Fibroblast of lung (primary cell): ENCODE data around the gene INTS7. TPM values are rescaled to one million over a fixed set of nuclear protein-coding genes. Genes with fewer than 3 reads are reported as not detected.

Experiments
- DNase-seq, 2 donors: peaks; one replicate each; pipeline versions ENCODE4 v3.0.0 to v3.0.0-alpha.2; 2010; ENCODE audit warnings: low read depth in 2 of 2
- H2AFZ ChIP-seq: 2 replicates; pipeline ENCODE4 v1.5.1; 2012; ENCODE audit warnings: low read length, control low read depth, inconsistent platforms
- H3K27ac ChIP-seq: 2 replicates; pipeline ENCODE4 v1.5.1; 2011; ENCODE audit warnings: low read length, control low read depth; ENCODE audit not compliant: insufficient read depth
- H3K27me3 ChIP-seq: 2 replicates; pipeline ENCODE4 v1.5.1; 2011; ENCODE audit warnings: mild to moderate bottlenecking, low read length; ENCODE audit not compliant: control insufficient read depth, insufficient read depth
- H3K36me3 ChIP-seq: 2 replicates; pipeline ENCODE4 v1.5.1; 2011; ENCODE audit warnings: low read length; ENCODE audit not compliant: control insufficient read depth, insufficient read depth
- H3K4me1 ChIP-seq: 2 replicates; pipeline ENCODE4 v1.5.1; 2011; ENCODE audit warnings: low read length; ENCODE audit not compliant: control insufficient read depth, insufficient read depth; ENCODE audit errors: extremely low read depth
- H3K4me2 ChIP-seq: 2 replicates; pipeline ENCODE4 v1.5.1; 2011; ENCODE audit warnings: low read length, control low read depth; ENCODE audit not compliant: insufficient read depth; ENCODE audit errors: extremely low read depth
- H3K4me3 ChIP-seq, 4 experiments: fragments of 200-600 bp in 1 of 4; sonication (generic) in 1 of 4; replicated peaks in 1 of 4; 2 replicates each; pipeline ENCODE4 v1.5.1; 2011 to 2016; ENCODE audit warnings: low read length in 4 of 4, low read depth in 3 of 4, mild to moderate bottlenecking in 3 of 4, control low read depth in 2 of 4, inconsistent platforms in 1 of 4, mixed read lengths in 1 of 4; ENCODE audit not compliant: insufficient read depth in 1 of 4; ENCODE audit errors: control extremely low read depth in 1 of 4
- H3K79me2 ChIP-seq: 2 replicates; pipeline ENCODE4 v1.5.1; 2012; ENCODE audit warnings: mild to moderate bottlenecking, low read length, inconsistent platforms; ENCODE audit not compliant: control insufficient read depth, insufficient read depth
- H3K9ac ChIP-seq: 2 replicates; pipeline ENCODE4 v1.5.1; 2011; ENCODE audit warnings: mild to moderate bottlenecking, low read length, control low read depth; ENCODE audit not compliant: insufficient read depth
- H3K9me3 ChIP-seq: 2 replicates; pipeline ENCODE4 v1.5.1; 2012; ENCODE audit warnings: low read depth, low read length; ENCODE audit not compliant: control insufficient read depth, insufficient read depth
- H4K20me1 ChIP-seq: 2 replicates; pipeline ENCODE4 v1.5.1; 2011; ENCODE audit warnings: low read length; ENCODE audit not compliant: control insufficient read depth, insufficient read depth; ENCODE audit errors: extremely low read depth
- CTCF ChIP-seq, 2 donors: IDR thresholded peaks in 1 of 2; conservative IDR thresholded peaks in 1 of 2; 1 replicate in 1 of 2; 2 replicates in 1 of 2; pipeline ENCODE4 v1.5.1; 2011 to 2012; ENCODE audit warnings: low read length in 2 of 2, control low read depth in 1 of 2, inconsistent platforms in 1 of 2, low read depth in 1 of 2, mild to moderate bottlenecking in 1 of 2
- EZH2 ChIP-seq: IDR thresholded peaks from 2 replicates; pipeline ENCODE4 v1.5.1; 2012; ENCODE audit warnings: low read length, control low read depth, mild to moderate bottlenecking; ENCODE audit errors: missing control alignments
- polyA plus RNA-seq, 2 donors: library from polyadenylated mRNA; depleted of rRNA in 1 of 2; stranded (reverse) in 1 of 2; unstranded in 1 of 2; fragments of >200 nt; gene quantifications; 2 replicates each; pipeline ENCODE4 v1.2.1, GENCODE V29; 2011 to 2012; ENCODE audit warnings: missing spikeins in 1 of 2
- total RNA-seq: library from RNA; depleted of rRNA; stranded (reverse); fragments of >200 nt; gene quantifications from 2 replicates; pipeline ENCODE4 v1.2.1, GENCODE V29; 2014

Gene INTS7
- total and polyA plus RNA-seq, 2 donors (not counting 1 experiment from before 2014, with no cell fraction given), result 20.6 to 23.7 TPM

- Histone ChIP-seq H3K9ac (no peak overlapping the region), H4K20me1 (no peaks in the 10 kb centered on the region), H3K4me1 (no peaks in the 10 kb centered on the region), H3K79me2 (no peaks in the 10 kb centered on the region), H3K4me2 (no peak overlapping the region), H3K27ac (no peak overlapping the region), H3K4me3 (no peak overlapping the region), H3K9me3 (no peaks in the 10 kb centered on the region), H3K27me3 (no peaks in the 10 kb centered on the region), H3K36me3 (no peaks in the 10 kb centered on the region), H2AFZ (no peak overlapping the region)
- no peak for TF ChIP-seq CTCF (conservative IDR thresholded peaks at IDR 0.05 in 1 of 2, IDR thresholded peaks at IDR 0.05 in 1 of 2; ENCODE audit: low read depth in 1 of 2, low read length in 2 of 2)
- TF ChIP-seq EZH2, result no peak
- no peak for DNase-seq
Observed at GRCh38 chr1:212010004-212010403, 25.4 kb downstream of the INTS7 start.

- no peak overlapping the region for H3K9ac ChIP-seq
- no peaks in the 10 kb centered on the region for H4K20me1 ChIP-seq
- H3K4me2 ChIP-seq, result no peak overlapping the region
- no peak for TF ChIP-seq CTCF (conservative IDR thresholded peaks at IDR 0.05 in 1 of 2, IDR thresholded peaks at IDR 0.05 in 1 of 2; ENCODE audit: low read depth in 1 of 2, low read length in 2 of 2)
- TF ChIP-seq EZH2, result no peak
- no peaks in the 10 kb centered on the region for H3K27me3 ChIP-seq
- H3K4me3 ChIP-seq, result no peak overlapping the region
- H3K79me2 ChIP-seq, result no peaks in the 10 kb centered on the region
- no peaks in the 10 kb centered on the region for H3K4me1 ChIP-seq
- no peaks in the 10 kb centered on the region for H3K36me3 ChIP-seq
- H3K27ac ChIP-seq, result no peak overlapping the region
- no peak overlapping the region for H2AFZ ChIP-seq
- no peak for DNase-seq
- no peaks in the 10 kb centered on the region for H3K9me3 ChIP-seq
Observed at GRCh38 chr1:212009561-212009960, 25.8 kb downstream of the INTS7 start.

- DNase-seq, result no peak
- Histone ChIP-seq H4K20me1 (no peaks in the 10 kb centered on the region), H3K27me3 (no peaks in the 10 kb centered on the region), H3K4me2 (no peak overlapping the region), H3K9ac (no peak overlapping the region), H3K27ac (no peak overlapping the region), H3K36me3 (no peaks in the 10 kb centered on the region), H3K79me2 (no peaks in the 10 kb centered on the region), H2AFZ (no peak overlapping the region), H3K9me3 (no peaks in the 10 kb centered on the region), H3K4me3 (no peak overlapping the region), H3K4me1 (no peaks in the 10 kb centered on the region)
- TF ChIP-seq EZH2 (no peak), CTCF (conservative IDR thresholded peaks at IDR 0.05 in 1 of 2, IDR thresholded peaks at IDR 0.05 in 1 of 2; ENCODE audit: low read depth in 1 of 2, low read length in 2 of 2) (no peak)
Observed at GRCh38 chr1:212007886-212008285, 27.5 kb downstream of the INTS7 start.
